Lung (tissue), 12 donors: Measurements from ENCODE around the gene PTPRT. TPM values are rescaled to one million over a fixed set of nuclear protein-coding genes. Genes with fewer than 3 reads are reported as not detected.

ENCODE experiments used
- ATAC-seq: fragments of 200-7000 bp; cut with Tn5 transposase; one replicate; pipeline ENCODE4 v1.9.1; 2020; ENCODE audit warnings: moderate number of reproducible peaks; ENCODE audit not compliant: insufficient read depth, low FRiP score
- DNase-seq, 3 donors: peaks; one replicate each; pipeline ENCODE4 v3.0.0-alpha.2; 2013 to 2017
- H3K27ac ChIP-seq, 2 donors: one replicate each; pipeline ENCODE4 v1.5.1; 2013; ENCODE audit warnings: mild to moderate bottlenecking in 2 of 2, moderate library complexity in 2 of 2, control low read depth in 1 of 2, inconsistent platforms in 1 of 2, low read depth in 1 of 2, low read length in 1 of 2
- H3K27me3 ChIP-seq, 3 donors: one replicate each; pipeline ENCODE4 v1.5.1; 2013; ENCODE audit warnings: low read length in 2 of 3; ENCODE audit not compliant: control insufficient read depth in 3 of 3, insufficient read depth in 3 of 3
- H3K36me3 ChIP-seq, 4 donors: one replicate each; pipeline ENCODE4 v1.5.1; 2013; ENCODE audit warnings: low read length in 4 of 4, mild to moderate bottlenecking in 1 of 4, moderate library complexity in 1 of 4; ENCODE audit not compliant: control insufficient read depth in 4 of 4, insufficient read depth in 4 of 4
- H3K4me1 ChIP-seq, 5 donors: one replicate each; pipeline ENCODE4 v1.5.1; 2013; ENCODE audit warnings: low read length in 5 of 5, mild to moderate bottlenecking in 2 of 5, moderate library complexity in 1 of 5; ENCODE audit not compliant: control insufficient read depth in 5 of 5, insufficient read depth in 5 of 5
- H3K4me3 ChIP-seq: one replicate; pipeline ENCODE4 v1.5.1; 2013; ENCODE audit warnings: mild to moderate bottlenecking, control low read depth, moderate library complexity
- H3K9ac ChIP-seq, 2 donors: one replicate each; pipeline ENCODE4 v1.5.1; 2013; ENCODE audit warnings: low read length in 2 of 2, control low read depth in 1 of 2; ENCODE audit not compliant: insufficient read depth in 1 of 2
- H3K9me3 ChIP-seq, 4 donors: one replicate each; pipeline ENCODE4 v1.5.1; 2013; ENCODE audit warnings: low read length in 3 of 4, mild to moderate bottlenecking in 1 of 4, moderate library complexity in 1 of 4; ENCODE audit not compliant: control insufficient read depth in 4 of 4, insufficient read depth in 3 of 4
- CTCF ChIP-seq: IDR thresholded peaks from 2 replicates; pipeline ENCODE4 v1.5.1; 2012; ENCODE audit warnings: mild to moderate bottlenecking; ENCODE audit errors: control extremely low read depth, extremely low read depth
- WGBS, 2 donors: extraction: QIAGEN DNeasy Blood & Tissue Kit; methylation state at CpG; one replicate each; pipeline ENCODE4 v1.1.7; 2013; 5-methylcytosine and 5-hydroxymethylcytosine counted together
- polyA plus RNA-seq, 2 donors: library from polyadenylated mRNA; stranded (reverse); fragments of 200-250 nt; gene quantifications; one replicate each; pipeline ENCODE4 v1.2.1, GENCODE V29; 2013
- total RNA-seq, 2 donors: library from RNA; depleted of rRNA in 1 of 2; stranded (reverse); fragments of >200 nt in 1 of 2; gene quantifications; one replicate each; pipeline ENCODE4 v1.2.1, GENCODE V29; 2014 to 2021
- donor health status: control.
- donor health status: control.
- donor health status: Bipolar disorder and iron deficiency.
- donor health status: healthy.
- donor health status: DM: yes; HTN: yes; CAD: no.

Gene PTPRT
- total and polyA plus RNA-seq, 4 donors: 0.37 to 13.8 (median 6.1) TPM

- no peak overlapping the region for H3K9ac ChIP-seq
- WGBS, 2 donors: 79 to 83% methylated on average over 5 of the region's 5 CpGs
- H3K4me1 ChIP-seq: peaks cover 0 to 5% (median 1%) of the 10 kb centered on the region in 5 donors
- H3K27me3 ChIP-seq: no peaks in the 10 kb centered on the region
- no peak overlapping the region for H3K27ac ChIP-seq
- TF ChIP-seq CTCF: no peak
- no peak overlapping the region for H3K4me3 ChIP-seq
- no peak for ATAC-seq
- H3K9me3 ChIP-seq: no peaks in the 10 kb centered on the region
- no peaks in the 10 kb centered on the region for H3K36me3 ChIP-seq
- no peak for DNase-seq
These were observed 440.1 kb downstream of the PTPRT start for GRCh38 chr20:42749556-42749955.

DNA sequence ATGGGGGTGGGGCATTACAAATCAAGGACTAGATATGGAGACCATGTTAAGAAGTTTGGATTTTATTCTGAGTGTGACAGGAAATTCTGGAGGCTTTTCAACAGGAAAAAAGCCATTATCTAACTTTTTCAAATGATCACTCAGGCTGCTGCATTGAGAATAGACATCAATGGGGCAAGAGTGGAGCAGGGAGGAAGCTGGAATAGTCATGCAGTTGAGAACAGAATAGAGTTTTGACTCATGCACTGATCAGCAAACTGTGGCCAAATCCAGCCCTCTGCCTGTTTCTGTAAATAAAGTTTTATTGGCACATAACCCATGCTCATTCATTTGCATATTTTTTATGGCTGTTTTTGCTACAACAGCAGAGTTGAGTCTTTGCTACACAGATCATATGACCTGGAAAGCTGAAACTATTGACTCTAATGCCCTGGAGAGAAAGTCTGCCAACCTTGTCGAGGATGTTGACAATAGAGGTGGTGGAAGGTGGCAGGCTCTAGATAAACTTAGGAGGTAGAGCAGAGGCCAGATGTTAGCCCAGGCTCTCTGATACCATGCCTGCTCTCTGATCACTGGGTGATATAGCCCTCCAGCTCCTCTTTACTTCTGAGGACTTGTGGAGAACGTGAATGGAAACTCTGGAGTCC, 441.8 kb downstream of the PTPRT start:
- Histone ChIP-seq H3K36me3 (no peaks in the 10 kb centered on the region), H3K9me3 (peaks cover 0 to 3% (median 0%) of the 10 kb centered on the region in 4 donors), H3K27me3 (no peaks in the 10 kb centered on the region), H3K9ac (no peak overlapping the region), H3K27ac (no peak overlapping the region), H3K4me3 (no peak overlapping the region), H3K4me1 (peaks cover 0 to 5% (median 0%) of the 10 kb centered on the region in 5 donors)
- WGBS, 2 donors: 47 to 54% methylated on average over 2 of the region's 2 CpGs
- ATAC-seq (no peak), DNase-seq (no peak)
- no peak for TF ChIP-seq CTCF

GRCh38 chr20:42744756-42745465, 444.8 kb downstream of the PTPRT start:
- no peak overlapping the region for H3K27ac ChIP-seq
- H3K36me3 ChIP-seq: no peaks in the 10 kb centered on the region
- WGBS, 2 donors: 81 to 86% methylated on average over 6 of the region's 6 CpGs
- TF ChIP-seq CTCF: no peak
- ATAC-seq: no peak
- peaks cover 0 to 6% (median 0%) of the 10 kb centered on the region in 4 donors for H3K9me3 ChIP-seq
- peaks cover 0 to 11% (median 0%) of the 10 kb centered on the region in 5 donors for H3K4me1 ChIP-seq
- H3K4me3 ChIP-seq: no peak overlapping the region
- H3K27me3 ChIP-seq: no peaks in the 10 kb centered on the region
- DNase-seq: no peak
- H3K9ac ChIP-seq: no peak overlapping the region
